HepG2 (cell line): ENCODE data around the gene MAGT1. TPM values are rescaled to one million over a fixed set of nuclear protein-coding genes. Genes with fewer than 3 reads are reported as not detected.

Experiments
- ATF3 ChIP-seq: sonication (generic); formaldehyde crosslinking; IDR thresholded peaks from 2 replicates; pipeline ENCODE4 v1.4.0; 2020; ENCODE audit warnings: missing genetic modification reagents
- ATF7 ChIP-seq, 2 experiments: fragments of 450-650 bp in 1 of 2; sonication (generic) in 1 of 2; formaldehyde crosslinking in 1 of 2; IDR thresholded peaks; 2 replicates each; pipeline versions ENCODE4 v1.4.0 to v1.6.1; 2016 to 2020; ENCODE audit warnings: antibody characterized with exemption in 1 of 2, mild to moderate bottlenecking in 1 of 2, missing genetic modification reagents in 1 of 2
- DNMT1 ChIP-seq: sonication (generic); formaldehyde crosslinking; IDR thresholded peaks from 2 replicates; pipeline ENCODE4 v1.5.1; 2020; ENCODE audit warnings: mild to moderate bottlenecking, missing genetic modification reagents
- DR1 ChIP-seq: sonication (generic); formaldehyde crosslinking; IDR thresholded peaks from 2 replicates; pipeline ENCODE4 v1.8.0; 2021; ENCODE audit warnings: mild to moderate bottlenecking, missing genetic modification reagents, inconsistent platforms
- HNRNPH1 ChIP-seq: fragments of 200-400 bp; formaldehyde crosslinking; optimal IDR thresholded peaks from 2 replicates; pipeline ENCODE3; 2017; ENCODE audit warnings: mild to moderate bottlenecking, low read depth, low read length
- ISL2 ChIP-seq: sonication (generic); formaldehyde crosslinking; IDR thresholded peaks from 2 replicates; pipeline ENCODE4 v1.5.0; 2020; ENCODE audit warnings: missing genetic modification reagents
- JUN ChIP-seq: sonication (generic); formaldehyde crosslinking; IDR thresholded peaks from 2 replicates; pipeline ENCODE4 v1.4.0; 2020; ENCODE audit warnings: mild to moderate bottlenecking, missing genetic modification reagents
- NBN ChIP-seq: fragments of 450-650 bp; conservative IDR thresholded peaks from 2 replicates; pipeline ENCODE4 v1.6.1; 2017
- PAWR ChIP-seq: sonication (generic); formaldehyde crosslinking; IDR thresholded peaks from 2 replicates; pipeline ENCODE4 v1.4.0; 2020; ENCODE audit warnings: missing genetic modification reagents, mild to moderate bottlenecking, borderline replicate concordance
- SPEN ChIP-seq: sonication (generic); formaldehyde crosslinking; IDR thresholded peaks from 2 replicates; pipeline ENCODE4 v1.5.1; 2020; ENCODE audit warnings: low read depth, mild to moderate bottlenecking, missing genetic modification reagents
- ZNF329 ChIP-seq: sonication (generic); formaldehyde crosslinking; IDR thresholded peaks from 2 replicates; pipeline ENCODE4 v1.9.0; 2021; ENCODE audit warnings: low read depth, mild to moderate bottlenecking, missing genetic modification reagents
- ZNF34 ChIP-seq: sonication (generic); formaldehyde crosslinking; IDR thresholded peaks from 2 replicates; pipeline ENCODE4 v1.4.0; 2020; ENCODE audit warnings: mild to moderate bottlenecking, missing genetic modification reagents, borderline replicate concordance
- ZNF501 ChIP-seq: sonication (generic); formaldehyde crosslinking; IDR thresholded peaks from 2 replicates; pipeline ENCODE4 v1.5.1; 2020; ENCODE audit warnings: mild to moderate bottlenecking, moderate library complexity, missing genetic modification reagents
- ZNF704 ChIP-seq: sonication (generic); formaldehyde crosslinking; IDR thresholded peaks from 2 replicates; pipeline ENCODE4 v1.8.1; 2023; ENCODE audit warnings: mild to moderate bottlenecking, inconsistent platforms, moderate library complexity, missing genetic modification reagents, borderline replicate concordance
- ZNF772 ChIP-seq: sonication (generic); formaldehyde crosslinking; IDR thresholded peaks from 2 replicates; pipeline ENCODE4 v1.5.0; 2020; ENCODE audit warnings: mild to moderate bottlenecking, missing genetic modification reagents
- ZNF775 ChIP-seq: sonication (generic); formaldehyde crosslinking; IDR thresholded peaks from 2 replicates; pipeline ENCODE4 v1.4.0; 2020; ENCODE audit warnings: missing genetic modification reagents, mild to moderate bottlenecking, moderate library complexity, borderline replicate concordance
- ZNF782 ChIP-seq: sonication (generic); formaldehyde crosslinking; IDR thresholded peaks from 2 replicates; pipeline ENCODE4 v1.4.0; 2020; ENCODE audit warnings: missing genetic modification reagents, mild to moderate bottlenecking, borderline replicate concordance
- ZNF879 ChIP-seq: sonication (generic); formaldehyde crosslinking; IDR thresholded peaks from 2 replicates; pipeline ENCODE4 v1.8.1; 2023; ENCODE audit warnings: missing genetic modification reagents
- ZSCAN21 ChIP-seq: sonication (generic); formaldehyde crosslinking; IDR thresholded peaks from 2 replicates; pipeline ENCODE4 v1.8.0; 2022; ENCODE audit warnings: mild to moderate bottlenecking, missing genetic modification reagents, moderate library complexity, borderline replicate concordance
- polyA plus RNA-seq, 8 experiments: library from polyadenylated mRNA; depleted of rRNA in 3 of 8; stranded (reverse) in 7 of 8; unstranded in 1 of 8; fragments of >200 nt; fragmentation: Illumina TruSeq in 4 of 8; extraction: Trizol in 4 of 8; gene quantifications; 2 replicates each; pipeline versions ENCODE4 v1.2.1 to v1.2.3, GENCODE V29; 2011 to 2016; ENCODE audit warnings: low read depth in 4 of 8, missing spikeins in 1 of 8, mixed read lengths in 1 of 8; ENCODE audit not compliant: insufficient read depth in 1 of 8
- total RNA-seq, 5 experiments: library from RNA; depleted of rRNA; stranded (reverse); fragments of >200 nt; fragmentation: Illumina TruSeq; extraction: Trizol; gene quantifications; 2 replicates each; pipeline ENCODE4 v1.2.3, GENCODE V29; 2016; ENCODE audit warnings: low read depth in 1 of 5
- TF ChIP-seq, protein P1 (sequence below): sonication (generic); formaldehyde crosslinking; conservative IDR thresholded peaks from 2 replicates; pipeline ENCODE4 v1.8.0; 2022; ENCODE audit warnings: low read depth, missing genetic modification reagents
- TF ChIP-seq, protein P2 (sequence below): sonication (generic); formaldehyde crosslinking; IDR thresholded peaks from 2 replicates; pipeline ENCODE4 v1.8.0; 2022; ENCODE audit warnings: mild to moderate bottlenecking, missing genetic modification reagents, moderate library complexity
- TF ChIP-seq, protein P3 (sequence below): sonication (generic); formaldehyde crosslinking; IDR thresholded peaks from 2 replicates; pipeline ENCODE4 v1.4.0; 2020; ENCODE audit warnings: mild to moderate bottlenecking, missing genetic modification reagents
- TF ChIP-seq, protein P4 (sequence below): sonication (generic); formaldehyde crosslinking; IDR thresholded peaks from 2 replicates; pipeline ENCODE4 v1.5.0; 2020; ENCODE audit warnings: mild to moderate bottlenecking, missing genetic modification reagents

The MAGT1 gene
- total and polyA plus RNA-seq, 2 of the 13 experiments (the other 11 are each of a cell fraction or from before 2014, with no cell fraction given) = 38.0 to 75.0 TPM

- TF ChIP-seq, protein P1, sequence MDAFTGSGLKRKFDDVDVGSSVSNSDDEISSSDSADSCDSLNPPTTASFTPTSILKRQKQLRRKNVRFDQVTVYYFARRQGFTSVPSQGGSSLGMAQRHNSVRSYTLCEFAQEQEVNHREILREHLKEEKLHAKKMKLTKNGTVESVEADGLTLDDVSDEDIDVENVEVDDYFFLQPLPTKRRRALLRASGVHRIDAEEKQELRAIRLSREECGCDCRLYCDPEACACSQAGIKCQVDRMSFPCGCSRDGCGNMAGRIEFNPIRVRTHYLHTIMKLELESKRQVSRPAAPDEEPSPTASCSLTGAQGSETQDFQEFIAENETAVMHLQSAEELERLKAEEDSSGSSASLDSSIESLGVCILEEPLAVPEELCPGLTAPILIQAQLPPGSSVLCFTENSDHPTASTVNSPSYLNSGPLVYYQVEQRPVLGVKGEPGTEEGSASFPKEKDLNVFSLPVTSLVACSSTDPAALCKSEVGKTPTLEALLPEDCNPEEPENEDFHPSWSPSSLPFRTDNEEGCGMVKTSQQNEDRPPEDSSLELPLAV = no peak
- no peak for TF ChIP-seq ZNF782 (CRISPR knock-in tag)
- TF ChIP-seq ZNF329 (CRISPR knock-in tag) = no peak
- TF ChIP-seq ZNF501 (CRISPR knock-in tag) = no peak
- TF ChIP-seq ZSCAN21 (CRISPR knock-in tag) = no peak
- no peak for TF ChIP-seq DNMT1
- TF ChIP-seq ZNF879 (CRISPR knock-in tag) = no peak
- peak; percentile 40; the same call in 1 of the 2 replicates for TF ChIP-seq ATF7 (IDR thresholded peaks at IDR 0.05)
- TF ChIP-seq ATF7 (CRISPR knock-in tag; IDR thresholded peaks at IDR 0.05) = no peak
- 0 out of 2 replicates have a peak, but pooled peaks have one; percentile 25 for TF ChIP-seq ZNF772 (CRISPR knock-in tag)
- TF ChIP-seq, protein P2, sequence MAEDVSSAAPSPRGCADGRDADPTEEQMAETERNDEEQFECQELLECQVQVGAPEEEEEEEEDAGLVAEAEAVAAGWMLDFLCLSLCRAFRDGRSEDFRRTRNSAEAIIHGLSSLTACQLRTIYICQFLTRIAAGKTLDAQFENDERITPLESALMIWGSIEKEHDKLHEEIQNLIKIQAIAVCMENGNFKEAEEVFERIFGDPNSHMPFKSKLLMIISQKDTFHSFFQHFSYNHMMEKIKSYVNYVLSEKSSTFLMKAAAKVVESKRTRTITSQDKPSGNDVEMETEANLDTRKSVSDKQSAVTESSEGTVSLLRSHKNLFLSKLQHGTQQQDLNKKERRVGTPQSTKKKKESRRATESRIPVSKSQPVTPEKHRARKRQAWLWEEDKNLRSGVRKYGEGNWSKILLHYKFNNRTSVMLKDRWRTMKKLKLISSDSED = no peak
- no peak for TF ChIP-seq ZNF704 (CRISPR knock-in tag)
- TF ChIP-seq JUN (CRISPR knock-in tag) = no peak
- TF ChIP-seq, protein P3, sequence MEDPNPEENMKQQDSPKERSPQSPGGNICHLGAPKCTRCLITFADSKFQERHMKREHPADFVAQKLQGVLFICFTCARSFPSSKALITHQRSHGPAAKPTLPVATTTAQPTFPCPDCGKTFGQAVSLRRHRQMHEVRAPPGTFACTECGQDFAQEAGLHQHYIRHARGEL (CRISPR knock-in tag) = no peak
- no peak for TF ChIP-seq ISL2 (CRISPR knock-in tag)
- no peak for TF ChIP-seq SPEN (CRISPR knock-in tag)
- no peak for TF ChIP-seq HNRNPH1
- no peak for TF ChIP-seq ZNF34 (CRISPR knock-in tag)
- TF ChIP-seq PAWR (CRISPR knock-in tag) = no peak
- no peak for TF ChIP-seq ZNF775 (CRISPR knock-in tag)
- no peak for TF ChIP-seq DR1 (CRISPR knock-in tag)
- no peak for TF ChIP-seq ATF3
- no peak for TF ChIP-seq NBN
- TF ChIP-seq, protein P4, sequence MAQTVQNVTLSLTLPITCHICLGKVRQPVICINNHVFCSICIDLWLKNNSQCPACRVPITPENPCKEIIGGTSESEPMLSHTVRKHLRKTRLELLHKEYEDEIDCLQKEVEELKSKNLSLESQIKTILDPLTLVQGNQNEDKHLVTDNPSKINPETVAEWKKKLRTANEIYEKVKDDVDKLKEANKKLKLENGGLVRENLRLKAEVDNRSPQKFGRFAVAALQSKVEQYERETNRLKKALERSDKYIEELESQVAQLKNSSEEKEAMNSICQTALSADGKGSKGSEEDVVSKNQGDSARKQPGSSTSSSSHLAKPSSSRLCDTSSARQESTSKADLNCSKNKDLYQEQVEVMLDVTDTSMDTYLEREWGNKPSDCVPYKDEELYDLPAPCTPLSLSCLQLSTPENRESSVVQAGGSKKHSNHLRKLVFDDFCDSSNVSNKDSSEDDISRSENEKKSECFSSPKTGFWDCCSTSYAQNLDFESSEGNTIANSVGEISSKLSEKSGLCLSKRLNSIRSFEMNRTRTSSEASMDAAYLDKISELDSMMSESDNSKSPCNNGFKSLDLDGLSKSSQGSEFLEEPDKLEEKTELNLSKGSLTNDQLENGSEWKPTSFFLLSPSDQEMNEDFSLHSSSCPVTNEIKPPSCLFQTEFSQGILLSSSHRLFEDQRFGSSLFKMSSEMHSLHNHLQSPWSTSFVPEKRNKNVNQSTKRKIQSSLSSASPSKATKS (CRISPR knock-in tag) = no peak
Measured at GRCh38 chrX:77899081-77899828, 4.0 kb upstream of the MAGT1 start, which contains the start of gene COX7B (continued).
